GM13977 (cell line): ENCODE data around the gene CATSPERZ.

Source experiments
- DNase-seq: peaks from one replicate; pipeline ENCODE4 v3.0.0; 2012; ENCODE audit warnings: low spot score
- in situ Hi-C: fragments of 300-500 bp; cut with MboI; formaldehyde crosslinking; loops from one replicate; pipeline ENCODE4 v1.12.0; 2022; ENCODE audit warnings: low sequenced_read_pairs, low pct_unique_long_range_greater_than_20kb, mixed read lengths, inconsistent platforms; ENCODE audit not compliant: unreplicated experiment
- TF ChIP-seq, protein P1 (sequence below): IDR thresholded peaks from 2 replicates; pipeline ENCODE4 v1.5.1; 2012; ENCODE audit warnings: mild to moderate bottlenecking, control low read depth; ENCODE audit not compliant: insufficient read depth; ENCODE audit errors: extremely low read depth, missing control alignments

The CATSPERZ gene

DNA sequence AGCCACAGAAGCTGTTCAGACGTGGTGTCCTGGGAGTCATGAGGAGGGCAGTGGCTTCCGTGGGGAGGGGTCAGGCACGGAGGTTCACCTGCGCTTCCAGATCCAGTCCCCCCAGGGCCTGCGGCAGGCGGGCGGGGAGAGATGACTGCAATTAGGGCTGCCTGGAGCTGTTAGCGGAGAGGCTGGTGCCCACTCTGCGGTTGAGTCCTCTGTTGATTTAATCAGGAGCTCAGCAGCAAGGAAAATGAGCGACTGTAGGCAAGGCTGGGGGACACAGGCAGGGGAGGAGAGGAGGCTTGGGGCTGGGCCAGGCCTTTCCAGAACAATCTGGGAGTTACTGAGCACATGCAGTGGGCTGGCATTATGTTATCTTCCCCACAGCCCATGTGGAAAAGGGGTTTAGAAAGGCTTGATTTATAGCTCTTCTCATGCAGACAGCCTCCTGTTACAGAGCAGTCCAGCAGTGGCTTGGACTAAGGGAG, 35.7 kb upstream of the CATSPERZ start:
- TF ChIP-seq, protein P1, sequence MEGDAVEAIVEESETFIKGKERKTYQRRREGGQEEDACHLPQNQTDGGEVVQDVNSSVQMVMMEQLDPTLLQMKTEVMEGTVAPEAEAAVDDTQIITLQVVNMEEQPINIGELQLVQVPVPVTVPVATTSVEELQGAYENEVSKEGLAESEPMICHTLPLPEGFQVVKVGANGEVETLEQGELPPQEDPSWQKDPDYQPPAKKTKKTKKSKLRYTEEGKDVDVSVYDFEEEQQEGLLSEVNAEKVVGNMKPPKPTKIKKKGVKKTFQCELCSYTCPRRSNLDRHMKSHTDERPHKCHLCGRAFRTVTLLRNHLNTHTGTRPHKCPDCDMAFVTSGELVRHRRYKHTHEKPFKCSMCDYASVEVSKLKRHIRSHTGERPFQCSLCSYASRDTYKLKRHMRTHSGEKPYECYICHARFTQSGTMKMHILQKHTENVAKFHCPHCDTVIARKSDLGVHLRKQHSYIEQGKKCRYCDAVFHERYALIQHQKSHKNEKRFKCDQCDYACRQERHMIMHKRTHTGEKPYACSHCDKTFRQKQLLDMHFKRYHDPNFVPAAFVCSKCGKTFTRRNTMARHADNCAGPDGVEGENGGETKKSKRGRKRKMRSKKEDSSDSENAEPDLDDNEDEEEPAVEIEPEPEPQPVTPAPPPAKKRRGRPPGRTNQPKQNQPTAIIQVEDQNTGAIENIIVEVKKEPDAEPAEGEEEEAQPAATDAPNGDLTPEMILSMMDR: no peak
- in situ Hi-C loops: no loop called here
- DNase-seq: no peak

- no peak for DNase-seq
- TF ChIP-seq, protein P1: no peak
- in situ Hi-C loops: no loop called here
Observed at GRCh38 chr11:64265176-64266160, 34.7 kb upstream of the CATSPERZ start.

DNA sequence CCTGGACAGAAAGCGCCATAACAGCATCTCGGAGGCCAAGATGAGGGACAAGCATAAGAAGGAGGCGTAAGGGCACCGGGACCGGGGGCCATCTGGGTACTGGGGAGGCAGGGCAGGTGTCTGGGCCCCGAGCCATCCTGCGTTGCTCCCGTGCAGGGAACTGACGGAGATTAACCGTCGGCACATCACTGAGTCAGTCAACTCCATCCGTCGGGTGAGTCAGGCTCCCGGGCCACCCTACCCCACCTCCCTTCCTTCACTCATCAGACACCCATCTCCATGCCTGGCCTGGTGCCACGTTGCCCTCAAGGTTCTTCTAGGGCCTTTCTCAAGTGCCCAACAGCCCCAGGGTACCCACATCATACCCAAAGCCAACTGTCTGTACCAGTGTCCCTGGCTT, 33.8 kb upstream of the CATSPERZ start:
- TF ChIP-seq, protein P1: no peak
- no peak for DNase-seq
- in situ Hi-C loops: no loop called here

GRCh38 chr11:64267207-64267945, 32.8 kb upstream of the CATSPERZ start:
- in situ Hi-C loops: no loop called here
- TF ChIP-seq, protein P1: no peak
- no peak for DNase-seq

GRCh38 chr11:64268025-64268892, 31.9 kb upstream of the CATSPERZ start:
- no peak for DNase-seq
- TF ChIP-seq, protein P1: no peak
- in situ Hi-C loops: no loop called here
